Panc1 (cell line): ENCODE measurements around the gene TWF2. TPM values are rescaled to one million over a fixed set of nuclear protein-coding genes. Genes with fewer than 3 reads are reported as not detected.
A peak's percentile ranks its signal among the peaks of the same experiment; 100 is the strongest.

Source experiments
- ATAC-seq: fragments of 200-7000 bp; cut with Tn5 transposase; 2 replicates; pipeline ENCODE4 v1.9.1; 2020; ENCODE audit warnings: mild to moderate bottlenecking, moderate library complexity
- BruUV-seq: library from RNA; stranded (reverse); fragments of 400-500 nt; replicated peaks from 2 replicates; lab custom pipeline; 2021; lab: Mats Ljungman, UMichigan
- CTCF ChIA-PET: fragments of 300-600 bp; sonication (Branson Sonifier 250); formaldehyde crosslinking; loops from one replicate; lab custom pipeline; 2022; ENCODE audit warnings: antibody characterized with exemption; lab: Charles Lee
- POLR2A ChIA-PET: fragments of 300-600 bp; sonication (Branson Sonifier 250); formaldehyde crosslinking; loops from one replicate; lab custom pipeline; 2022; ENCODE audit warnings: antibody characterized with exemption; lab: Charles Lee
- DNase-seq: peaks from one replicate; pipeline ENCODE4 v3.0.0-alpha.2; 2010; ENCODE audit warnings: low read depth, low spot score
- H3K27ac ChIP-seq: 2 replicates; pipeline ENCODE4 v1.5.1; 2011; ENCODE audit warnings: mild to moderate bottlenecking, low read length, inconsistent platforms
- H3K27me3 ChIP-seq: fragments of 200-500 bp; sonication (Bioruptor generic); 2 replicates; pipeline ENCODE4 v1.6.0; 2014; ENCODE audit warnings: low read length, inconsistent platforms; ENCODE audit not compliant: control insufficient read depth, insufficient read depth
- H3K36me3 ChIP-seq: fragments of 200-500 bp; sonication (Bioruptor generic); 2 replicates; pipeline ENCODE4 v1.5.1; 2014; ENCODE audit warnings: inconsistent platforms, mild to moderate bottlenecking, low read length, moderate library complexity; ENCODE audit not compliant: control insufficient read depth, insufficient read depth
- H3K4me1 ChIP-seq: 2 replicates; pipeline ENCODE4 v1.5.1; 2011; ENCODE audit warnings: inconsistent platforms, mild to moderate bottlenecking, low read length, moderate library complexity; ENCODE audit not compliant: control insufficient read depth, insufficient read depth
- H3K4me3 ChIP-seq, 2 experiments: 2 replicates each; pipeline ENCODE4 v1.5.1; 2011 to 2012; ENCODE audit warnings: low read depth in 2 of 2, low read length in 2 of 2, mild to moderate bottlenecking in 2 of 2, inconsistent platforms in 1 of 2, moderate library complexity in 1 of 2
- H3K9me3 ChIP-seq: fragments of 200-500 bp; sonication (Bioruptor generic); 2 replicates; pipeline ENCODE4 v1.5.1; 2014; ENCODE audit warnings: low read depth, mild to moderate bottlenecking, inconsistent platforms, low read length, moderate library complexity; ENCODE audit not compliant: control insufficient read depth, insufficient read depth
- CTCF ChIP-seq: fragments of 450-650 bp; IDR thresholded peaks from 2 replicates; pipeline ENCODE4 v1.5.1; 2017; ENCODE audit warnings: mild to moderate bottlenecking
- POLR2AphosphoS5 ChIP-seq: IDR thresholded peaks from 2 replicates; pipeline ENCODE4 v1.6.1; 2012; ENCODE audit warnings: mild to moderate bottlenecking, low read depth, low read length, moderate library complexity
- REST ChIP-seq, 2 experiments: IDR thresholded peaks; 2 replicates each; pipeline ENCODE4 v1.6.1; 2011 to 2012; ENCODE audit warnings: low read depth in 2 of 2, control low read depth in 1 of 2, low read length in 1 of 2, mild to moderate bottlenecking in 1 of 2, moderate library complexity in 1 of 2; ENCODE audit not compliant: insufficient read depth in 1 of 2
- SIN3A ChIP-seq: IDR thresholded peaks from 2 replicates; pipeline ENCODE4 v1.6.1; 2012; ENCODE audit warnings: low read depth, mild to moderate bottlenecking, low read length, moderate library complexity, borderline replicate concordance; ENCODE audit not compliant: insufficient read depth
- TCF7L2 ChIP-seq: IDR thresholded peaks from 2 replicates; pipeline ENCODE4 v1.6.1; 2011; ENCODE audit warnings: mild to moderate bottlenecking, low read depth, low read length, inconsistent platforms
- in situ Hi-C: cut with HindIII; loops from 2 replicates; pipeline ENCODE4 v1.10.0; 2016; ENCODE audit warnings: low sequenced_read_pairs, low pct_unique_long_range_greater_than_20kb
- intact Hi-C: fragments of 100-400 bp; cut with micrococcal nuclease; formaldehyde crosslinking; loops from one replicate; pipeline ENCODE4 v1.10.0; 2022; ENCODE audit not compliant: unreplicated experiment
- total RNA-seq: library from RNA; stranded (reverse); gene quantifications from one replicate; pipeline ENCODE4 v1.2.1, GENCODE V29; 2021; ENCODE audit not compliant: unreplicated experiment

The TWF2 gene
- total RNA-seq, 1 experiment from 2014 or later = 51.9 TPM

- no peak for TF ChIP-seq CTCF
- TF ChIP-seq REST (IDR thresholded peaks at IDR 0.05; ENCODE audit: insufficient read depth in 1 of 2, low read depth in 2 of 2, low read length in 1 of 2) = no peak
- TF ChIP-seq POLR2AphosphoS5 = no peak
- TF ChIP-seq TCF7L2 = no peak
- TF ChIP-seq SIN3A = no peak
- Histone ChIP-seq H3K4me3 (peak overlapping the region; percentile 82 to 90), H3K27me3 (no peaks in the 10 kb centered on the region), H3K27ac (peak overlapping the region; percentile 87), H3K9me3 (no peaks in the 10 kb centered on the region), H3K4me1 (peaks cover 27% of the 10 kb centered on the region), H3K36me3 (peaks cover 4% of the 10 kb centered on the region; the same call in 1 of the 2 replicates)
- in situ Hi-C loops = no loop called here
- no peak for ATAC-seq
- ChIA-PET POLR2A (interaction anchor here (0.6 to 0.7 kb wide), 2 partner anchors 16 to 99 kb away, joined by 5 to 8 read pairs; no protein-coding TSS in a partner anchor), CTCF (no interaction called here)
- no peak for DNase-seq
- intact Hi-C loops = no loop called here
- BruUV-seq = no TSS peak
Measured at GRCh38 chr3:52279596-52279995, 40.6 kb upstream of the TWF2 start.

GRCh38 chr3:52278510-52279069 lies 39.6 kb upstream of the TWF2 start, which contains the start of gene WDR82:
WDR82 (minus strand) TSS chr3:52278649; CDS start chr3:52278361, 288 bp downstream.
- no TSS peak for BruUV-seq
- no peak; the same call in 1 of the 2 replicates for TF ChIP-seq SIN3A
- TF ChIP-seq POLR2AphosphoS5 = peak; percentile 86
- peak; percentile 32; the same call in 1 of the 2 replicates for TF ChIP-seq CTCF
- no peak for TF ChIP-seq TCF7L2
- H3K4me1 ChIP-seq = peaks cover 30% of the 10 kb centered on the region
- POLR2A ChIA-PET = interaction anchor here (0.6 to 0.7 kb wide), 6 partner anchors 15 to 120 kb away, joined by 3 to 8 read pairs (median 4); no protein-coding TSS in a partner anchor
- H3K9me3 ChIP-seq = no peaks in the 10 kb centered on the region
- no peaks in the 10 kb centered on the region for H3K27me3 ChIP-seq
- DNase-seq = no peak
- H3K27ac ChIP-seq = peak within 1 kb of the TSS; percentile 87
- peaks cover 4% of the 10 kb centered on the region; the same call in 1 of the 2 replicates for H3K36me3 ChIP-seq
- in situ Hi-C loops = no loop called here
- CTCF ChIA-PET = interaction anchor here (0.7 kb wide), 1 partner anchor 22 kb away, joined by 3 read pairs; no protein-coding TSS in a partner anchor
- intact Hi-C loops = no loop called here
- H3K4me3 ChIP-seq = peak within 1 kb of the TSS; percentile 82 to 90
- ATAC-seq = peak; percentile 95
